HG03108 (cell line): ENCODE data around the gene TRIM41.

Experiments used
- ATAC-seq: cut with Tn5 transposase; IDR thresholded peaks from one replicate; pipeline ENCODE4 v1.9.1; 2021; ENCODE audit warnings: moderate library complexity; ENCODE audit not compliant: unreplicated experiment

TRIM41 gene

GRCh38 chr5:181230551-181230950, 7.5 kb downstream of the TRIM41 start:
- ATAC-seq = no peak

- ATAC-seq = no peak
Measured at GRCh38 chr5:181231432-181231831, 8.4 kb downstream of the TRIM41 start.

GRCh38 chr5:181232593-181232992, 9.5 kb downstream of the TRIM41 start:
- no peak for ATAC-seq

- ATAC-seq = no peak
Measured at GRCh38 chr5:181233088-181233800, 10.2 kb downstream of the TRIM41 start.

- ATAC-seq = no peak
Measured at GRCh38 chr5:181233801-181234454, 10.8 kb downstream of the TRIM41 start.

- no peak for ATAC-seq
Measured at GRCh38 chr5:181234455-181235306, 11.6 kb downstream of the TRIM41 start.

- ATAC-seq = no peak
Measured at GRCh38 chr5:181235323-181235688, 12.2 kb downstream of the TRIM41 start.

- no peak for ATAC-seq
Measured at GRCh38 chr5:181235689-181236366, 12.7 kb downstream of the TRIM41 start.

- no peak for ATAC-seq
Measured at GRCh38 chr5:181236471-181236870, 13.4 kb downstream of the TRIM41 start.

- ATAC-seq = no peak
Measured at GRCh38 chr5:181236954-181237641, 14.0 kb downstream of the TRIM41 start.

- ATAC-seq = no peak
Measured at GRCh38 chr5:181237729-181238385, 14.8 kb downstream of the TRIM41 start.

- ATAC-seq = no peak
Measured at GRCh38 chr5:181239062-181239663, 16.1 kb downstream of the TRIM41 start.

GRCh38 chr5:181241393-181241975, 18.4 kb downstream of the TRIM41 start:
- ATAC-seq = no peak

- ATAC-seq = no peak
Measured at GRCh38 chr5:181242031-181242451, 19.0 kb downstream of the TRIM41 start.

GRCh38 chr5:181243018-181243563, 20.0 kb downstream of the TRIM41 start:
- no peak for ATAC-seq

- ATAC-seq = peak; percentile 62
Measured at GRCh38 chr5:181243564-181244343, 20.7 kb downstream of the TRIM41 start, which contains the start of gene RACK1. TSS of gene RACK1 (minus strand) at chr5:181243906. CDS start at chr5:181243800, 106 bp downstream.

- ATAC-seq = no peak
Measured at GRCh38 chr5:181245427-181246275, 22.6 kb downstream of the TRIM41 start.
